ACHN (cell line): ENCODE data around the gene WNT3.
"Not testable (repeated sequence)": the region's sequence is repeated elsewhere in the genome, so short reads cannot be mapped to it uniquely, and the experiment has no call there.

Experiments used
- DNase-seq: peaks from one replicate; pipeline ENCODE4 v3.0.0-alpha.2; 2015
- in situ Hi-C: cut with HindIII; loops from 2 replicates; pipeline ENCODE4 v1.10.0; 2017; ENCODE audit warnings: low sequenced_read_pairs, low pct_ligation_motif_present, low pct_unique_long_range_greater_than_20kb

Gene WNT3

GRCh38 chr17:46840596-46840995 lies 22.1 kb upstream of the WNT3 start:
- in situ Hi-C loops, DNase-seq: not testable (repeated sequence)

- in situ Hi-C loops, result no loop called here
- DNase-seq, result no peak
These were observed 20.7 kb upstream of the WNT3 start for GRCh38 chr17:46839211-46839610.

GRCh38 chr17:46837521-46837920 lies 19.0 kb upstream of the WNT3 start:
- no peak for DNase-seq
- in situ Hi-C loops, result no loop called here

GRCh38 chr17:46836500-46836899 lies 18.0 kb upstream of the WNT3 start:
- in situ Hi-C loops, result no loop called here
- DNase-seq, result no peak

- no peak for DNase-seq
- in situ Hi-C loops, result no loop called here
These were observed 16.4 kb upstream of the WNT3 start for GRCh38 chr17:46834846-46835245.

- in situ Hi-C loops, result no loop called here
- no peak for DNase-seq
These were observed 15.3 kb upstream of the WNT3 start for GRCh38 chr17:46833840-46834208.

- in situ Hi-C loops, result no loop called here
- DNase-seq, result peak; percentile 47
These were observed 14.7 kb upstream of the WNT3 start for GRCh38 chr17:46832945-46833839.

GRCh38 chr17:46832331-46832821 lies 13.9 kb upstream of the WNT3 start:
- no peak for DNase-seq
- in situ Hi-C loops, result no loop called here

GRCh38 chr17:46831573-46832330 lies 13.3 kb upstream of the WNT3 start:
- DNase-seq, result no peak
- in situ Hi-C loops, result no loop called here

- DNase-seq, result no peak
- in situ Hi-C loops, result no loop called here
These were observed 8.8 kb upstream of the WNT3 start for GRCh38 chr17:46827274-46827673.

- in situ Hi-C loops, result no loop called here
These were observed 7.6 kb upstream of the WNT3 start for GRCh38 chr17:46826116-46826515.

GRCh38 chr17:46823657-46824056 lies 5.2 kb upstream of the WNT3 start:
- no peak for DNase-seq
- in situ Hi-C loops, result no loop called here

More at GRCh38 chr17:46826116-46826515, 7.6 kb upstream of the WNT3 start:
- DNase-seq, result no peak

- DNase-seq, result no peak
- in situ Hi-C loops, result no loop called here
These were observed 4.0 kb upstream of the WNT3 start for GRCh38 chr17:46822388-46822921.

- in situ Hi-C loops, result no loop called here
- no peak for DNase-seq
These were observed 3.2 kb upstream of the WNT3 start for GRCh38 chr17:46821482-46822387.

- DNase-seq, result no peak
- in situ Hi-C loops, result no loop called here
These were observed 2.3 kb upstream of the WNT3 start for GRCh38 chr17:46820592-46821450.

- no peak for DNase-seq
- in situ Hi-C loops, result no loop called here
These were observed 1.4 kb upstream of the WNT3 start for GRCh38 chr17:46819906-46820351.
